ENCODE measurements around the gene FOXP1.
A peak's percentile ranks its signal among the peaks of the same experiment; 100 is the strongest.

Gene FOXP1

GRCh38 chr3:71478568-71478967 is 105.0 kb downstream of the FOXP1 start:
- DNase-seq = no peak

DNA sequence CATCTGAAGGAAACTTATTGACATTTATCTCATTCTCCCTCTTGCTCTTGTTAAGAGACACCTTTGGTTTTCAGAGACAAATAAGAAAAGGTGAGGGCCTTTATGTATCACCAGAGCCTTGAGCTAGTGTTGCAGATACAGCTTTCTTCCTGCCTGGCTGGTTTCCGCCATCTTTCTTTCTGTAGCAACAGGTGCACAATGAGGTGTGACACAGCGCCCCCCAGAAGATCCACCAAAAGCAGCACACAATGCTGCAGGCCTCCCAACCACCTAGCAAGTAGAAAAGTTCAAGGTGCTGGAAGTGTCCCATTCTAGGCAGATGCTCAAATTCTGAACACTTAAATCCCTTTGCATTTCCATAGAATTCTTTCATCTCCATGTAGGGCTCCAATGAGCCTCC is 106.6 kb downstream of the FOXP1 start:
- DNase-seq = no peak

- DNase-seq = no peak
Measured at GRCh38 chr3:71469138-71469435, 114.4 kb downstream of the FOXP1 start.

DNA sequence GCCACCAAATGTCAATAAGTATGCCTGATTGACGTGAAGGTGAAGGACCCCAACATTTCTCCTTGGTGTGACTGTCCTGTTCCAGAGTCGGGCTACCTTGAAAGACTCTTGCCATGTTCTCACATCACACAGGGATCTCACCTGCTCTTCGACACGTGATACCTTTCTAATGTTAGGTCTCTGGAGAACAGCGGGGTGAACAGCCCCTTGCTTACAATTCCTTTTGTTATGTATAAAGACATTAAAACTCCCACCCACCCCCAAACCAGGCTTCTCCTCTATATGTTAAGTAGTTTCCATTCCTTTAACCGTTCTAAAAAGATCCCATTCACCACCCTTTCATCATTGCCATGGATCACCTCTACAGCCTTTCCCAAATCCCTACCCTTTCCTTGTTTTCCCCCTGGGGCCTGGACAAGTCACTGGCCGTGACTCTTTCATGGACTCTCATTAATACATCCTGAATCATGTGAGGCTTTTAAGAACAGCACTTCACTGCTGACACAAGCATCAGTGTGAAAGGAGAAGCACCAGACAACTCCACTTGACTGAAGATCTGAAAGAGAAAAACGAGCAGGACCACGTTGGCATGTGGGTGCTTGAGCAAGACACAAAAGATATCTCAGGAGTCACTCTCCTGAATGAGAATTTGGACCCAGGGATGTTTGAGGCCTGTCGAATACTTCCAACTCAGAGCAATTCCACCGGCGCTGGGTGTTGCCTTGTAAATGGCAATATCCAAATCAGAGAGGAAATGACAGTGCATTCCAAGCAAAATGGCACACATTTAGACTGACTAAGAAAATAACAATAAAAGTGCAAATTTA is 115.0 kb downstream of the FOXP1 start:
- peak; percentile 7 for DNase-seq

DNA sequence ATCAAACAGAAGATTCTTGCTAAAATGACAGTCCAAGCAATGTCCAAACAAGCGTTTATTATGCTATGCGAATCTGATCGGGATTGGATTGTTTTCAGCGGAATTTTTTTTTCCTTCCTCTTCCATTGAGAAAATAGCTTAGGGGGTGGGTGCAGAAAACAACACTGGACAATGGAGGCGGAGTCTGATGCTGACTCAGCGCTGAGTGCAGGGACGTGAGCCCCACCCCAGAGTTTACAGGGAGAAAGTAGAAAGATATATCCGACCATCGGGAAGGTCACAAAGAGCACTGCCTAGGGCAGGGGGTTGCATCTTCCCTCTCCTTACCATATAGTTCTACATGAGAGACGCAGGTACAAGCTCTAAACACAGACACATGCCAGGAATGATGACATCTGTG is 117.0 kb downstream of the FOXP1 start:
- no peak for DNase-seq

GRCh38 chr3:71465371-71466036 is 118.0 kb downstream of the FOXP1 start:
- DNase-seq = no peak

DNA sequence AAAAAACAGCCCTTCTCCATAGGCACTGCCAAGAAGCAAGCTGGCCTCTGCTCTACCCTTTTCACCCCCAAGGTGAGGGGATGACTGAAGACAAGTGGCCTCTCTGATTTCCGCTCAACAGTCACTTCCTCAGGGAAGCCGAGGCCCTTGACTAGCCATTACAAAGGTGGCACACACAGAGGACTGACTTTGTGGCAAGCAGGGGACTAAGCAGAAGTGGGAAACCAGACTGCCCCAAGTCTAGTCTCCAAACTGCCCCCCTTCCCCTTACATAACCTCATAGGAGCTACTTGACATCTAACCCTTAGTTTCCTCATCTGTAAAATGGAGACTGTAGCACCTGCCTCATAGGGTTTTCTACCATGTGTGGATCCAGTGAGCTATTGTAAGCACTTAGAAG is 118.9 kb downstream of the FOXP1 start:
- no peak for DNase-seq

DNA sequence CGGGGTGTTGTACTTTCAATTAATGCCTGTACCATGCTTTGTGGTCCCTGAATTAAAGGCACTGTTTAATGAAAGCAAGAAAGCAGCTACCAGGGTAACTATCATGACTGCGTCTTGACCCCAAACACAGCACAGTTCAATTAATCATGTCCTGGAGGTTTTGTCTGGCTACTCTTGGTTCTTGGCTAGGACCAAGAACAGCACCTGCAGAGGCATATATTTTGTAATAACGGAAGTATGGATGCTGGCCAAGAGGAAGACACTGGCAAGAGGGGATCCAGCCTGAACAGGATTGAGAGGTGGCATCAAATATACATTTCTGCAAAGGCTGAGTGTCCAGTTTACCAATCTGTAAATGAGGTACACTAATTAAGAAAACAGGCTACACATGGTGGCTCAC is 119.9 kb downstream of the FOXP1 start:
- DNase-seq = no peak

- DNase-seq = no peak
Measured at GRCh38 chr3:71462586-71462985, 120.9 kb downstream of the FOXP1 start.

DNA sequence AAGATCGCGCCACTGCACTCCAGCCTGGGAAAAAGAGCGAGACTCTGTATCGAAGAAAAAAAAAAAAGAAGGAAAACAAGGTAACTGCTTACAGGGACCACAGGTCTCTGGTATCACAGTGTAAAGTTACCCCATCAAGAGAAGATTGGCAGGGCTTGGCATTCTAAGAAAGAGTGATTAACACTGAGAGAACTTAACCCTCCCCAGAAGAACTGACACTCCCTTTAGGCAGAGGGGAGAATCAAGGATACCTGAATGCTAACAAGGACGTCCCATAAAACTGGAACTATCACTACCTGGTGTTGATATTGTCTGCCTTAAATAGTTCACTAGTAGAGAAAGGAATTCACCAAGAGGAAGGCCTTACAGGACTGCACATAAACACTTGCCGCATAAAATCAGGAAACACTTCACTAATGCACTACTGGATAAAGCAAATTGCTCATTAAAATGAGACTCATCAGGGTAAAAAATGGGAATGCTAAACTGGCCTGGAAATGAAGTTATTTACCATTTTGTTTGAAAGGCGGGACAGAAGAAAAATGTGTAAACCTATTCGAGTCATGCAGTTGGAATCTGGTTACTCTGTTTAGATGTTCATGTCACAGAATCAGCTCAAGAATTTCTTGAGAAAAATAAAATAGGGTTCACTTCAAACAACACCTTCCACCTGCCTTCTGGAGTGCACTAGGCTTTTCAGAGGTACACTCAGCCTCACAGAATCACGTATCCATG is 121.6 kb downstream of the FOXP1 start:
- no peak for DNase-seq

DNA sequence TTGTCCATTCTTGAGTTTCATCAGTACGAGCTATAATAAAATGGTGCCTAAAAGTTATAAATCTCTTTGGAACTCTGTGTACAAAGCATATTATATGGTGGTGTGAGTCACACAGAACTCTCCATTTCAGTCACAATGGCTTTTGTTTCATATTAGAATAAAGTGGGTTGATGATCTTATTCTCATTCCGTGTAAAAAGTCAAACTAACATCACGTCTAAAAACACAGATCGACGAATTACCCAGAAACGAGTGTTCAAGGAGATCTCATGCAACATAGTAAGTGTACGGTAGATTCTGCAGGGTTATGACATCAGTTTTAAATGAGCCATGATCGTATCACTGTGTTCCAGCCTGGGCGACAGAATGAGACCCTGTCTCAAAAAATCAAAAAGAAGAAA is 122.4 kb downstream of the FOXP1 start:
- no peak for DNase-seq

GRCh38 chr3:71458895-71459294 is 124.6 kb downstream of the FOXP1 start:
- no peak for DNase-seq

DNA sequence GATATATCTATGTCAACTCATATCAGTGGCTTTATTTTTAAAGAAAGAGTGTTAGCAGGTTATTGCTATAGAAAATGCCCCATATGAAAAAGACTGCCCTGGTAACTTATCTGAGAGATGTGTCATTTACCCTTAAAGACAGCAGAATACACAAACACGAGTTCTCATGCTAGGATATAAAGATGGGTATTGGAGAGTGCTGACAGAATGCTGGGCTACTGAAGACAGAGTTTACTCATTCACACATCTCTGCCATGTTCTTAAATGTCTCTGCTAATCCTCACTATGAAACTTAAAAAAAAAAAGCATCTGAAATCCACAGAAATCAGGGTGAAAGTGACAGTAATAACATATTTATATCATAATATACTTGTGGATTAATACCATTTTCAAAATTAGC is 126.7 kb downstream of the FOXP1 start:
- DNase-seq = no peak

DNA sequence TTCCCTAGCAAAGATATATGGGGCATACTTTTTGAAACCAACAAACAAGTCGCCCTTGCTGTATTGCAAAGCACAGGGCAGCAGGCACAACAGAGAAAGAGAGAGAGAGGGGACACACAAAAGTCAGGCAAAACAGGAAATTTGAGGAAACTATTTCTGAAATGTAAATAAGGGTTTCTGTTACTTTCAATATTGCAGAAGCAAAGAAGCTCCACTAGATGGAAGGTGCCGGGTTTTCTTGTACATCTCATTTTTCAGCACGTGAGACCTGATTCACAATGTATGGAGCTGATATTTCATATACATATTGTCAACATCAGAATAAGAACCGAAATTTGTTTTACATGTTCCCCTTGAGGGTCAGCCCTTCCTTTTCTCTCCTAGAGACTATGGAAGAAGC is 127.4 kb downstream of the FOXP1 start:
- DNase-seq = no peak

DNA sequence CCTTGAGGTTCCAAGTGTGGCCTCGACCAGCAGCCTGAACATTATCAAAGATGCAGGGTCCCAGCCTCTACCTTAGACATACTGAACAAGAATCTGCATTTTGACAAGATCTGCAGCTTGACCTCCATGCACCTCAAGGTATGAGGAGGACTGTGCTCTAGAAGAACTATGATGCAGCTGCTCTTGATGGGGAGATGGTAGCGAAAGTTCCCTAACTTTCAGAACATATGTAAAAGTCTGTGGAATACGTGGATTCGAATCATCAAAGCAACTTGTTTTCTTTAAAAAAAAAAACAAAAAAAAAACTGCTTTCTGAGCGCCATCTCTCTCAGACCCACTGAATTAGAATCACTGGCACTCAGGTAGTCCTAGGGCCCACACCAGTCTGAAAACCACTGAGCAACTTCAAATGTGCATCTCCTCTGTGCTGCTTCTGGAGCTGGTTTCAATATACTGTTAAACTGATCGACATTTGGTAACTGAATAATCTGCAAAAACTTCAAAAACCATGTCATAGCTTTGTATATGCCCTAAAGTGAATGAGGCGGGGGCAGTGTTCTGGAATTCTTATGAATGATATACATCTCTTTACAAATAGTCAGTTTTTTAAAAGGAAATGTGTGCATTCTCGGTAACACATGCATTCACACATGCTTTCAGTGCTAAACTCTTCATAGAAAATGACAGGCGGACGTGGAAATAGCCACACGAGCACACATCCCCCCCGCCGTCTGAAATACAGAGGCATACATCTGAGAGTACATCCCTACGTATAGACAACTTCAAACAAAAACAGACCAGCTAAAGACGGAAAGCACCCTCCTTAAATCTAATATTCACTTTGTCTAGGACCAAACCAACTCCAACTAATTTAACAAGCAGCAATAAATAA is 128.8 kb downstream of the FOXP1 start:
- DNase-seq = no peak

DNA sequence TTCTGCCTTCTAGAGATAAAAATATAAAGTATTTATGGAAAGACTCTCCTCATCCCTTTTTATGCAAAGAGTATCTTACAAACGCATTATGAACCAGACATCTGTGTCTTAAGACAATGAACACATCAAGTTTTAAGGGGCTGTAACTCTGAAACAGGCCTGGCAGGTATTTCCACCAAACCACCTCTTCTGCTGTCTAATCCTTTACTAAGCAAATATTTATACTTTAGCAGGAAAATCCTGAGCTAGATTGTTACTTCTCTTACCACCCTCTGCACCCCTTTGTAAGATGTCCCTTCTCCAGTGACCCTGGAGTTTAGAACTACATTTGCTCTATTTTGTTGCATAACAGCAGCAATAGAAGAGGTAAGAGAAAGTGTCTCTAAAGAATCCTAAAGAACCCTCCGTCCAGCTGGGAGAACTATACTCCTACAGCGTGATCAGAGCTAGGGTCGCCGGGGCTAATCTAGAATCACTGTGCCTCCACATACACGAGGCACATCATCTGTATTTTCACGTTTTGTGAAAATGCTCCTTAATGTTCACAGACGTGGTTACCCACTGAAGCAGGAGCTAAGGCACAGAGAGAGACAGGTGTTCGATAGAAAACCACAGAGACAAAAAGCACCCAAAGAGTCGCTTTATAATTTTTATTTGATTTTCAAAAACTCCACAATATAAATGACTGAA is 129.6 kb downstream of the FOXP1 start:
- DNase-seq = peak; percentile 52

- no peak for DNase-seq
Measured at GRCh38 chr3:71453319-71453718, 130.2 kb downstream of the FOXP1 start.

- DNase-seq = no peak
Measured at GRCh38 chr3:71451812-71452211, 131.7 kb downstream of the FOXP1 start.

DNA sequence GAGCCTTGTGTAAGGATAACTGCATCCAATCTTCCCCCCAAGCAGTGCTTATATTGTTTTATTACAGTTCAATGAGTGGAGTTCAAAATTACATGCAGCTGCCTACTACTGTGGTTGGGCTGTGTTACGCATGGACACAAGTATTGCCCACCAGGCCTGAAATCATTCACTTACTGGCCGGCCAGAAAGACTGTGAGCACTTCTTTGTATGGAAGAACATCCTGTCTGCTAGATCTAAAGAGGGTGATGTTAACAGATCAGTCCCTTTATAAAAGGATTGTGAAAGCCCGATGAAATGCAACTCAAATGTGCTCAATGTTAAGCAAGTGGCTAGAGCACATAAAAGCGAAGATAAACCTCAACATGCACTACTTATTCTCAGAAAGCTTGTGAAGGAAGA is 132.5 kb downstream of the FOXP1 start:
- no peak for DNase-seq

- DNase-seq = no peak
Measured at GRCh38 chr3:71450162-71450561, 133.4 kb downstream of the FOXP1 start.

DNA sequence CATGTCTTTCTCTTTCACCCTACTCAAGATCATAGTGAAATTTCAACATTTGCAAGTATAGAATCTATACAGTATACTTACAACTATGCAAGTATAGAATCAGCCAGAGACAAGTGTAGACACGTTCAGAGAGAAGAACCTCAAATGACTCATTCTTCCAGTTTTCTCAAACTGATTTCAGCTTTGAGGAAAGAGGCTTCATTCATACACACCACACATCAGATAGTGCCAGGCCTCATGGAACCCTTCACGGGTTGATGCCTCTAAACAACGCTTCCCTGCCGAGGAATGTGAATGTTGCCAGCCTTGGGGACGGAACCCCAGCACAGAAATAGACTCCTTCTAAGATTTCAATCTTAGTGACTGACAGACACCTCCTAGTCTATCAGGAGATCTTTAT is 135.7 kb downstream of the FOXP1 start:
- no peak for DNase-seq

DNA sequence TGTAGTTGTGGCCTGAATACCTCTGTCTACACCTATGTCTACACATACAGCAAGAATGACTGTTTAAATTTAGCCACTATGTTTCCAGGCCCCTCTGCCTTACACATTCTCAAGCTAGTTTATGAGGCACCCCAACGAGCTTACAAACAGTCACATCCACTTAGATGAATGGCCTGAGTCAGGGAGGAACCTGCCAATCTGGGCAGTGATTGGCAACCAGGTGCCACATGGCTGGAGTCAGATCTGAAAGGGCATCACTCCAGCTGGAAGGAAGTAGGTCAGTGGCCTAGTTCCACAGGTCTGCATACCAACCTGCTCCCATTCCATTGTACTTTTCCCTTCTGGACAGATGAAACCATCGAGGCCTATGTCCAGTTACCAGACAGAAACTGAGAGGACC is 136.3 kb downstream of the FOXP1 start:
- no peak for DNase-seq

GRCh38 chr3:71446734-71447133 is 136.8 kb downstream of the FOXP1 start:
- no peak for DNase-seq

Data from DMS53 (cell line).